K562 (cell line): ENCODE results near the gene CHAD.

Experiments
- POLR2A ChIP-seq: fragments of 450-650 bp; conservative IDR thresholded peaks from 2 replicates; pipeline ENCODE4 v1.6.1; 2016
- POLR2AphosphoS2 ChIP-seq: IDR thresholded peaks from 2 replicates; pipeline ENCODE4 v1.6.1; 2012; ENCODE audit warnings: low read length, improper control_type of control experiment
- POLR2G ChIP-seq: fragments of 200-400 bp; formaldehyde crosslinking; IDR thresholded peaks from 2 replicates; pipeline ENCODE4 v1.6.1; 2017; ENCODE audit warnings: low read depth, mild to moderate bottlenecking, antibody characterized with exemption, low read length, moderate library complexity
- ZNF512 ChIP-seq: IDR thresholded peaks from 2 replicates; pipeline ENCODE4 v1.6.1; 2016; ENCODE audit warnings: missing genetic modification characterization, missing compliant biosample characterization
- TF ChIP-seq, protein P1 (sequence below), 3 experiments: IDR thresholded peaks in 2 of 3; conservative IDR thresholded peaks in 1 of 3; 2 replicates each; pipeline ENCODE4 v1.5.1; 2011 to 2012; ENCODE audit warnings: low read length in 3 of 3, mild to moderate bottlenecking in 3 of 3, control low read depth in 2 of 3, improper control_type of control experiment in 1 of 3, inconsistent platforms in 1 of 3, low read depth in 1 of 3, mixed read lengths in 1 of 3, moderate library complexity in 1 of 3; ENCODE audit not compliant: insufficient read depth in 2 of 3
- TF ChIP-seq, protein P2 (sequence below), 3 experiments: fragments of 200-800 bp in 1 of 3; sonication (Bioruptor generic) in 1 of 3; sonication (generic) in 1 of 3; formaldehyde crosslinking in 1 of 3; IDR thresholded peaks; 2 replicates each; pipeline versions ENCODE4 v1.6.1 to v1.8.0; 2016 to 2022; ENCODE audit warnings: mild to moderate bottlenecking in 2 of 3, missing compliant biosample characterization in 2 of 3, missing genetic modification characterization in 2 of 3, missing genetic modification reagents in 1 of 3

DNA sequence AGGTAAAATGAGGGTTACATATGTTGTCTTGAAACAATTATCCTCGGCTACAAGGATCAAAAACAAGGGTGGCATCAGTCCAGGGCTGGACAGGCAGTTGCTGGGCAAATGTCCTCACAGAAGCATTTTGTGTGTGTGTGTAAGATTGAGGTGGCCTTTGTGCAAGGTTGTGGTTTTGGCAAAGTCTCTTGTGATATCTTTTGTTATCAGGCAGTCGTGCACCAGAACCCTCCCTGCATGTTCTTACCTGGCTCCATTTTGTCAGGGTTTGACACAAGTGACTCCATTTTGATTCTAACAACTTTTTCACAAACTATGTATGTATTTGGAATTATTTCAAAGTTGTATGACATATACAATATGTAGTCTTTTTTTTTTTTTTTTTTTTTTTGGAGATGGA is 20.0 kb downstream of the CHAD start:
- TF ChIP-seq ZNF512 (tag) (no peak), POLR2A (no peak), POLR2AphosphoS2 (no peak), POLR2G (no peak)
- TF ChIP-seq, protein P1, sequence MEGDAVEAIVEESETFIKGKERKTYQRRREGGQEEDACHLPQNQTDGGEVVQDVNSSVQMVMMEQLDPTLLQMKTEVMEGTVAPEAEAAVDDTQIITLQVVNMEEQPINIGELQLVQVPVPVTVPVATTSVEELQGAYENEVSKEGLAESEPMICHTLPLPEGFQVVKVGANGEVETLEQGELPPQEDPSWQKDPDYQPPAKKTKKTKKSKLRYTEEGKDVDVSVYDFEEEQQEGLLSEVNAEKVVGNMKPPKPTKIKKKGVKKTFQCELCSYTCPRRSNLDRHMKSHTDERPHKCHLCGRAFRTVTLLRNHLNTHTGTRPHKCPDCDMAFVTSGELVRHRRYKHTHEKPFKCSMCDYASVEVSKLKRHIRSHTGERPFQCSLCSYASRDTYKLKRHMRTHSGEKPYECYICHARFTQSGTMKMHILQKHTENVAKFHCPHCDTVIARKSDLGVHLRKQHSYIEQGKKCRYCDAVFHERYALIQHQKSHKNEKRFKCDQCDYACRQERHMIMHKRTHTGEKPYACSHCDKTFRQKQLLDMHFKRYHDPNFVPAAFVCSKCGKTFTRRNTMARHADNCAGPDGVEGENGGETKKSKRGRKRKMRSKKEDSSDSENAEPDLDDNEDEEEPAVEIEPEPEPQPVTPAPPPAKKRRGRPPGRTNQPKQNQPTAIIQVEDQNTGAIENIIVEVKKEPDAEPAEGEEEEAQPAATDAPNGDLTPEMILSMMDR (IDR thresholded peaks at IDR 0.05 in 2 of 3, conservative IDR thresholded peaks at IDR 0.05 in 1 of 3; ENCODE audit: insufficient read depth in 2 of 3, low read depth in 1 of 3, low read length in 3 of 3), result no peak
- TF ChIP-seq, protein P2, sequence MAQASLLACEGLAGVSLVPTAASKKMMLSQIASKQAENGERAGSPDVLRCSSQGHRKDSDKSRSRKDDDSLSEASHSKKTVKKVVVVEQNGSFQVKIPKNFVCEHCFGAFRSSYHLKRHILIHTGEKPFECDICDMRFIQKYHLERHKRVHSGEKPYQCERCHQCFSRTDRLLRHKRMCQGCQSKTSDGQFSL (CRISPR knock-in tag; IDR thresholded peaks at IDR 0.05), result no peak
- TF ChIP-seq, protein P2 (tag; IDR thresholded peaks at IDR 0.05), result peak in 1 of 2 experiments; percentile 82; a peak in 1 of 4 replicates
